Hepatocyte (in vitro differentiated cells): ENCODE measurements around the gene CHN1. TPM values are rescaled to one million over a fixed set of nuclear protein-coding genes. Genes with fewer than 3 reads are reported as not detected.

Source experiments
- DNase-seq: peaks from one replicate; pipeline ENCODE4 v3.0.0-alpha.2; 2016; ENCODE audit warnings: low spot score
- H2AFZ ChIP-seq: fragments of 200-600 bp; sonication (generic); 2 replicates; pipeline ENCODE4 v1.6.0; 2016; ENCODE audit warnings: antibody characterized with exemption, mild to moderate bottlenecking
- H3K27ac ChIP-seq: fragments of 200-600 bp; sonication (generic); 2 replicates; pipeline ENCODE4 v1.5.1; 2016; ENCODE audit warnings: mild to moderate bottlenecking
- H3K27me3 ChIP-seq: fragments of 200-600 bp; sonication (generic); 2 replicates; pipeline ENCODE4 v1.6.1; 2016
- H3K36me3 ChIP-seq: fragments of 200-600 bp; sonication (generic); replicated peaks from 2 replicates; pipeline ENCODE4 v1.5.1; 2016; ENCODE audit warnings: low read depth; ENCODE audit not compliant: insufficient read depth
- H3K4me1 ChIP-seq: fragments of 200-600 bp; sonication (generic); 2 replicates; pipeline ENCODE4 v1.5.1; 2016; ENCODE audit warnings: mild to moderate bottlenecking, moderate library complexity; ENCODE audit not compliant: insufficient read depth
- H3K4me2 ChIP-seq: fragments of 200-600 bp; sonication (generic); 2 replicates; pipeline ENCODE4 v1.6.0; 2016
- H3K4me3 ChIP-seq: fragments of 200-600 bp; sonication (generic); 2 replicates; pipeline ENCODE4 v1.5.1; 2016; ENCODE audit warnings: mild to moderate bottlenecking
- H3K79me2 ChIP-seq: fragments of 200-600 bp; sonication (generic); 2 replicates; pipeline ENCODE4 v1.6.0; 2017; ENCODE audit warnings: mild to moderate bottlenecking
- H3K9me2 ChIP-seq: fragments of 200-600 bp; sonication (generic); replicated peaks from 2 replicates; pipeline ENCODE4 v1.6.0; 2017; ENCODE audit warnings: mild to moderate bottlenecking; ENCODE audit not compliant: insufficient read depth
- H3K9me3 ChIP-seq: fragments of 200-600 bp; sonication (generic); 2 replicates; pipeline ENCODE4 v1.5.1; 2016; ENCODE audit warnings: low read depth, mild to moderate bottlenecking
- H4K20me1 ChIP-seq: fragments of 200-600 bp; sonication (generic); 2 replicates; pipeline ENCODE4 v1.6.0; 2016; ENCODE audit warnings: mild to moderate bottlenecking; ENCODE audit not compliant: insufficient read depth, poor library complexity, severe bottlenecking
- CTCF ChIP-seq: fragments of 200-600 bp; sonication (generic); IDR thresholded peaks from 2 replicates; pipeline ENCODE4 v1.5.1; 2016; ENCODE audit warnings: antibody characterized with exemption, mild to moderate bottlenecking; ENCODE audit not compliant: poor library complexity
- EZH2 ChIP-seq: fragments of 200-600 bp; sonication (generic); IDR thresholded peaks from 2 replicates; pipeline ENCODE4 v1.6.1; 2016; ENCODE audit warnings: antibody characterized with exemption, mild to moderate bottlenecking, borderline replicate concordance
- EZH2phosphoT487 ChIP-seq: fragments of 200-600 bp; sonication (generic); IDR thresholded peaks from one replicate; pipeline ENCODE4 v1.6.1; 2018; ENCODE audit warnings: antibody characterized with exemption, mild to moderate bottlenecking, low read depth, moderate library complexity; ENCODE audit not compliant: unreplicated experiment, severe bottlenecking
- WGBS: methylation state at CpG from one replicate; pipeline ENCODE4 v1.1.6; 2016; ENCODE audit warnings: low lambda C conversion rate; ENCODE audit errors: missing lambda C conversion rate; 5-methylcytosine and 5-hydroxymethylcytosine counted together
- polyA plus RNA-seq: library from polyadenylated mRNA; unstranded; fragments of >200 nt; fragmentation: Nextera tagmentation; extraction: Ambion mirVana; gene quantifications from 2 replicates; pipeline ENCODE4 v1.2.1, GENCODE V29; 2016
- total RNA-seq: library from RNA; depleted of rRNA; stranded (reverse); fragments of >200 nt; gene quantifications from 2 replicates; pipeline ENCODE4 v1.2.3, GENCODE V29; 2014

Gene CHN1
- total and polyA plus RNA-seq, 2 experiments from 2014 or later, result 19.2 to 23.0 TPM

GRCh38 chr2:174788291-174788929 is 216.8 kb downstream of the CHN1 start:
- no peaks in the 10 kb centered on the region for H3K79me2 ChIP-seq
- peak overlapping the region; percentile 87 for H3K27ac ChIP-seq
- H3K36me3 ChIP-seq, result no peaks in the 10 kb centered on the region
- TF ChIP-seq EZH2, result no peak
- no peak overlapping the region for H2AFZ ChIP-seq
- no peaks in the 10 kb centered on the region for H4K20me1 ChIP-seq
- H3K27me3 ChIP-seq, result no peaks in the 10 kb centered on the region
- 61% methylated on average over 13 of the region's 15 CpGs for WGBS
- no peak overlapping the region for H3K4me3 ChIP-seq
- no peaks in the 10 kb centered on the region for H3K9me2 ChIP-seq
- no peak overlapping the region for H3K4me2 ChIP-seq
- peaks cover 10% of the 10 kb centered on the region for H3K4me1 ChIP-seq
- H3K9me3 ChIP-seq, result no peaks in the 10 kb centered on the region
- DNase-seq, result no peak

GRCh38 chr2:174787487-174788205 is 217.5 kb downstream of the CHN1 start:
- Histone ChIP-seq H3K79me2 (no peaks in the 10 kb centered on the region), H4K20me1 (no peaks in the 10 kb centered on the region), H3K9me2 (no peaks in the 10 kb centered on the region), H3K9me3 (no peaks in the 10 kb centered on the region), H3K27me3 (no peaks in the 10 kb centered on the region), H3K4me2 (peak overlapping the region; percentile 6), H3K4me1 (peaks cover 10% of the 10 kb centered on the region), H3K36me3 (no peaks in the 10 kb centered on the region), H3K4me3 (no peak overlapping the region), H2AFZ (peak overlapping the region; percentile 3), H3K27ac (peak overlapping the region; percentile 87)
- DNase-seq, result peak; percentile 84
- WGBS, result 38% methylated on average over 5 of the region's 5 CpGs
- TF ChIP-seq EZH2phosphoT487 (no peak), CTCF (no peak), EZH2 (no peak)

- H3K9me2 ChIP-seq, result no peaks in the 10 kb centered on the region
- no peaks in the 10 kb centered on the region for H3K79me2 ChIP-seq
- no peak overlapping the region for H3K4me2 ChIP-seq
- no peaks in the 10 kb centered on the region for H3K27me3 ChIP-seq
- TF ChIP-seq EZH2phosphoT487 (no peak), EZH2 (no peak), CTCF (no peak)
- no peak overlapping the region for H2AFZ ChIP-seq
- no peaks in the 10 kb centered on the region for H3K36me3 ChIP-seq
- H3K4me1 ChIP-seq, result peaks cover 10% of the 10 kb centered on the region
- no peaks in the 10 kb centered on the region for H3K9me3 ChIP-seq
- H3K4me3 ChIP-seq, result no peak overlapping the region
- DNase-seq, result no peak
- 97% methylated on average over 8 of the region's 8 CpGs for WGBS
- peak overlapping the region; percentile 87 for H3K27ac ChIP-seq
- H4K20me1 ChIP-seq, result no peaks in the 10 kb centered on the region
These were observed 219.0 kb downstream of the CHN1 start for GRCh38 chr2:174786066-174786725.

- Histone ChIP-seq H3K4me3 (no peak overlapping the region), H3K9me3 (no peaks in the 10 kb centered on the region), H4K20me1 (no peaks in the 10 kb centered on the region), H3K36me3 (no peaks in the 10 kb centered on the region), H3K4me2 (no peak overlapping the region), H3K79me2 (no peaks in the 10 kb centered on the region), H3K9me2 (no peaks in the 10 kb centered on the region), H3K4me1 (peaks cover 10% of the 10 kb centered on the region), H3K27me3 (no peaks in the 10 kb centered on the region), H2AFZ (no peak overlapping the region), H3K27ac (no peak overlapping the region)
- no peak for TF ChIP-seq EZH2
- no peak for TF ChIP-seq CTCF
- TF ChIP-seq EZH2phosphoT487, result no peak
- 89% methylated on average over 3 of the region's 3 CpGs for whole genome bisulfite sequencing
- DNase-seq, result no peak
These were observed 219.7 kb downstream of the CHN1 start for GRCh38 chr2:174785481-174785880.
